NCI-H2081 treated with DMSO at 0.1 percent for 48 hours (cell line): Measurements from ENCODE around the gene RAB4A.
A peak's percentile ranks its signal among the peaks of the same experiment; 100 is the strongest.

Experiments used
- DNase-seq: peaks from one replicate; lab custom pipeline; 2025; lab: John Stamatoyannopoulos, UW

The RAB4A gene

GRCh38 chr1:229270547-229271447 lies at the start of gene RAB4A:
RAB4A (plus strand) TSS chr1:229271111; CDS start chr1:229271340, 229 bp downstream.
- DNase-seq, result peak; percentile 52

- no peak for DNase-seq
Observed at GRCh38 chr1:229222081-229222480, 48.8 kb upstream of the RAB4A start.

- no peak for DNase-seq
Observed at GRCh38 chr1:229223498-229223897, 47.4 kb upstream of the RAB4A start.

GRCh38 chr1:229224308-229224707 lies 46.6 kb upstream of the RAB4A start:
- no peak for DNase-seq

- DNase-seq, result no peak
Observed at GRCh38 chr1:229225331-229225782, 45.6 kb upstream of the RAB4A start.

GRCh38 chr1:229226796-229227195 lies 44.1 kb upstream of the RAB4A start:
- DNase-seq, result no peak

GRCh38 chr1:229227298-229227919 lies 43.5 kb upstream of the RAB4A start:
- peak; percentile 38 for DNase-seq

GRCh38 chr1:229228522-229228921 lies 42.4 kb upstream of the RAB4A start:
- no peak for DNase-seq

- no peak for DNase-seq
Observed at GRCh38 chr1:229229137-229229720, 41.7 kb upstream of the RAB4A start.

GRCh38 chr1:229229721-229230139 lies 41.2 kb upstream of the RAB4A start:
- no peak for DNase-seq

- no peak for DNase-seq
Observed at GRCh38 chr1:229230140-229230892, 40.6 kb upstream of the RAB4A start.

- no peak for DNase-seq
Observed at GRCh38 chr1:229230893-229231753, 39.8 kb upstream of the RAB4A start.

GRCh38 chr1:229231754-229232119 lies 39.2 kb upstream of the RAB4A start:
- DNase-seq, result no peak

GRCh38 chr1:229234870-229235472 lies 35.9 kb upstream of the RAB4A start:
- no peak for DNase-seq

- no peak for DNase-seq
Observed at GRCh38 chr1:229237320-229237719, 33.6 kb upstream of the RAB4A start.

- DNase-seq, result no peak
Observed at GRCh38 chr1:229238231-229238630, 32.7 kb upstream of the RAB4A start.

- DNase-seq, result no peak
Observed at GRCh38 chr1:229238674-229239415, 32.1 kb upstream of the RAB4A start.

GRCh38 chr1:229240532-229240931 lies 30.4 kb upstream of the RAB4A start:
- DNase-seq, result no peak

- no peak for DNase-seq
Observed at GRCh38 chr1:229241390-229241789, 29.5 kb upstream of the RAB4A start.

- DNase-seq, result no peak
Observed at GRCh38 chr1:229243638-229244037, 27.3 kb upstream of the RAB4A start.
